Endothelial cell of umbilical vein (primary cell): ENCODE data around the gene NOSIP. TPM values are rescaled to one million over a fixed set of nuclear protein-coding genes. Genes with fewer than 3 reads are reported as not detected.

Experiments used
- BruUV-seq: library from RNA; stranded (reverse); fragments of 400-500 nt; replicated peaks from 2 replicates; lab custom pipeline; 2021; lab: Mats Ljungman, UMichigan
- CTCF ChIA-PET: fragments of 300-600, 350-600 bp; sonication (Branson Sonifier 250); formaldehyde crosslinking; loops from one replicate; lab custom pipeline; 2021; ENCODE audit warnings: antibody characterized with exemption, inconsistent platforms; lab: Charles Lee
- POLR2A ChIA-PET: fragments of 300-600, 350-600 bp; sonication (Branson Sonifier 250); formaldehyde crosslinking; loops from one replicate; lab custom pipeline; 2021; ENCODE audit warnings: antibody characterized with exemption, inconsistent platforms; lab: Charles Lee
- DNase-seq: peaks from one replicate; pipeline ENCODE4 v3.0.0-alpha.2; 2011; ENCODE audit warnings: low read depth, low spot score
- FAIRE-seq: peaks from 2 replicates; lab custom pipeline; 2011; peaks lifted over from hg19 to GRCh38; lab: Jason Lieb, UNC
- H2AFZ ChIP-seq: 2 replicates; pipeline ENCODE4 v1.6.0; 2012; ENCODE audit warnings: low read depth, low read length, control low read depth, inconsistent platforms
- H3K27ac ChIP-seq: 2 replicates; pipeline ENCODE4 v1.5.1; 2011; ENCODE audit warnings: low read depth, mild to moderate bottlenecking, control low read depth, low read length, moderate library complexity; ENCODE audit not compliant: insufficient read depth
- H3K27me3 ChIP-seq, 2 experiments: 2 replicates each; pipeline versions ENCODE4 v1.6.0 to v1.6.1; 2011; ENCODE audit warnings: low read length in 2 of 2, mixed read lengths in 1 of 2; ENCODE audit not compliant: control insufficient read depth in 2 of 2, insufficient read depth in 2 of 2
- H3K36me3 ChIP-seq, 2 experiments: 2 replicates in 1 of 2; 3 replicates in 1 of 2; pipeline ENCODE4 v1.5.1; 2011; ENCODE audit warnings: low read length in 2 of 2, mild to moderate bottlenecking in 1 of 2, moderate library complexity in 1 of 2; ENCODE audit not compliant: control insufficient read depth in 2 of 2, insufficient read depth in 2 of 2; ENCODE audit errors: extremely low read depth in 1 of 2
- H3K4me1 ChIP-seq: 3 replicates; pipeline ENCODE4 v1.5.1; 2011; ENCODE audit warnings: mild to moderate bottlenecking, low read length; ENCODE audit not compliant: control insufficient read depth, insufficient read depth; ENCODE audit errors: extremely low read depth
- H3K4me2 ChIP-seq: 2 replicates; pipeline ENCODE4 v1.6.1; 2011; ENCODE audit warnings: low read length, control low read depth, mixed read lengths; ENCODE audit not compliant: insufficient read depth
- H3K4me3 ChIP-seq, 3 experiments: fragments of 200-600 bp in 1 of 3; sonication (generic), shearing (Covaris generic) in 1 of 3; replicated peaks in 1 of 3; 2 replicates each; pipeline ENCODE4 v1.5.1; 2011 to 2016; ENCODE audit warnings: control low read depth in 3 of 3, low read length in 3 of 3, mild to moderate bottlenecking in 2 of 3, inconsistent platforms in 1 of 3, low read depth in 1 of 3, moderate library complexity in 1 of 3; ENCODE audit not compliant: insufficient read depth in 1 of 3
- H3K79me2 ChIP-seq: 2 replicates; pipeline ENCODE4 v1.6.0; 2012; ENCODE audit warnings: low read length, inconsistent platforms; ENCODE audit not compliant: control insufficient read depth, insufficient read depth
- H3K9ac ChIP-seq: replicated peaks from 2 replicates; pipeline ENCODE3; 2011; ENCODE audit warnings: low read length, control low read depth; ENCODE audit not compliant: insufficient read depth; ENCODE audit errors: extremely low read depth
- H3K9me1 ChIP-seq: replicated peaks from 3 replicates; pipeline ENCODE4 v1.6.0; 2011; ENCODE audit warnings: mild to moderate bottlenecking, low read length; ENCODE audit not compliant: control insufficient read depth, insufficient read depth; ENCODE audit errors: extremely low read depth
- H3K9me3 ChIP-seq: replicated peaks from 2 replicates; pipeline ENCODE4 v1.5.1; 2012; ENCODE audit warnings: low read length, inconsistent platforms; ENCODE audit not compliant: control insufficient read depth, insufficient read depth
- H4K20me1 ChIP-seq: replicated peaks from 2 replicates; pipeline ENCODE3; 2011; ENCODE audit warnings: mild to moderate bottlenecking, low read length; ENCODE audit not compliant: control insufficient read depth, insufficient read depth; ENCODE audit errors: extremely low read depth
- EZH2 ChIP-seq: IDR thresholded peaks from 2 replicates; pipeline ENCODE4 v1.6.1; 2012; ENCODE audit warnings: borderline replicate concordance, low read depth, mild to moderate bottlenecking, moderate library complexity, low read length, inconsistent platforms; ENCODE audit not compliant: severe bottlenecking
- FOS ChIP-seq: IDR thresholded peaks from 2 replicates; pipeline ENCODE4 v1.6.1; 2011; ENCODE audit warnings: mild to moderate bottlenecking, low read length, moderate library complexity, borderline replicate concordance; ENCODE audit not compliant: insufficient read depth
- GATA2 ChIP-seq: IDR thresholded peaks from 2 replicates; pipeline ENCODE4 v1.7.0; 2011; ENCODE audit warnings: low read depth, mild to moderate bottlenecking, moderate library complexity, mixed read lengths, low read length; ENCODE audit not compliant: insufficient read length, insufficient read depth
- JUN ChIP-seq: IDR thresholded peaks from 2 replicates; pipeline ENCODE4 v1.6.1; 2011; ENCODE audit warnings: borderline replicate concordance, low read depth; ENCODE audit not compliant: insufficient read length, insufficient read depth
- MYC ChIP-seq: IDR thresholded peaks from one replicate; pipeline ENCODE4 v1.6.1; 2011; ENCODE audit warnings: mild to moderate bottlenecking, low read depth, low read length
- POLR2A ChIP-seq: IDR thresholded peaks from 2 replicates; pipeline ENCODE4 v1.6.1; 2012; ENCODE audit warnings: low read depth, mild to moderate bottlenecking, control low read depth, low read length
- POLR2AphosphoS5 ChIP-seq: IDR thresholded peaks from 2 replicates; pipeline ENCODE4 v1.6.1; 2012; ENCODE audit warnings: low read depth, mild to moderate bottlenecking, control low read depth, low read length, moderate library complexity; ENCODE audit not compliant: insufficient read depth
- dilution Hi-C: fragments of 300-500 bp; cut with MboI; formaldehyde crosslinking; loops from one replicate; pipeline ENCODE4 v1.15.0; 2019; ENCODE audit warnings: low sequenced_read_pairs; ENCODE audit not compliant: extremely low pct_ligation_motif_present
- intact Hi-C: fragments of 100-400 bp; cut with micrococcal nuclease; formaldehyde crosslinking; loops from one replicate; pipeline ENCODE4 v1.10.0; 2022
- polyA plus RNA-seq, 4 experiments: library from polyadenylated mRNA; depleted of rRNA in 3 of 4; stranded (reverse) in 3 of 4; unstranded in 1 of 4; fragments of >200 nt; gene quantifications; 2 replicates each; pipeline versions ENCODE4 v1.2.1 to v1.2.3, GENCODE V29; 2011 to 2012; ENCODE audit warnings: missing spikeins in 1 of 4
- total RNA-seq: library from RNA; stranded (reverse); gene quantifications from 2 replicates; pipeline ENCODE4 v1.2.3, GENCODE V29; 2021
- TF ChIP-seq, protein P1 (sequence below): IDR thresholded peaks from 2 replicates; pipeline ENCODE4 v1.6.1; 2011; ENCODE audit not compliant: insufficient read depth, insufficient read length
- TF ChIP-seq, protein P2 (sequence below), 2 donors: IDR thresholded peaks; 1 replicate in 1 of 2; 2 replicates in 1 of 2; pipeline ENCODE4 v1.5.1; 2011; ENCODE audit warnings: low read length in 2 of 2, mild to moderate bottlenecking in 2 of 2, moderate library complexity in 2 of 2, control low read depth in 1 of 2, inconsistent platforms in 1 of 2, low read depth in 1 of 2; ENCODE audit not compliant: insufficient read depth in 1 of 2; ENCODE audit errors: extremely low read depth in 1 of 2

NOSIP gene
- total and polyA plus RNA-seq, 2 donors (not counting 3 experiments of a cell fraction or from before 2014, with no cell fraction given), result 77.5 to 128 TPM

DNA sequence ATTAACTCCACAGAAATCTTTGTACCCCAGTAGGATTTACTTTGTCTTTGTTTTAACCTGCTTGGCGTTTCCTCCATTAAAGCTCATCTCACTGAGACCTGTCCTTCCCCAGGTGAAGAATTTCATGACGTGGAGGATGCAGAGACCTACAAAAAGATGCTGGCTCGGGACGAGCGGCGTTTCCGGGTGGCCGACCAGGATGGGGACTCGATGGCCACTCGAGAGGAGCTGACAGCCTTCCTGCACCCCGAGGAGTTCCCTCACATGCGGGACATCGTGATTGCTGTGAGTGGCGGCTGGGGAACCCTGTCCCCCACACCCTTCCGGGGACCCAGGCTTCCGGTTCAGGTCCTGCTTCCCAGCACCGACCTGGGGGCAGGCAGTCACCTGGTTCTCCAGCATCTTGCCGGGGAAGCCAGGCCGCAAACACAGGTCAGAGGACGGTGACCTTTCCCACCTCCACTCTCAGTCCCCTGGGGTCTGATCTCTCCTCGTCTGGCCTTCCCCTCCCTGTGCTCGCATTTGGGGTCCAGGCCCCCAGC is 43.4 kb downstream of the NOSIP start:
- Histone ChIP-seq H3K9me3 (no peaks in the 10 kb centered on the region), H4K20me1 (no peaks in the 10 kb centered on the region), H2AFZ (no peak overlapping the region), H3K4me1 (peaks cover 7% of the 10 kb centered on the region), H3K27ac (no peak overlapping the region), H3K79me2 (no peaks in the 10 kb centered on the region), H3K27me3 (no peaks in the 10 kb centered on the region), H3K4me3 (no peak overlapping the region), H3K36me3 (peaks cover 11 to 15% of the 10 kb centered on the region in 2 experiments), H3K9me1 (no peaks in the 10 kb centered on the region), H3K4me2 (no peak overlapping the region), H3K9ac (no peak overlapping the region)
- CTCF ChIA-PET, result interaction anchor here (1.0 to 3.8 kb wide), 2 partner anchors 9 to 33 kb away, joined by 6 to 30 read pairs; no protein-coding TSS in a partner anchor
- no TSS peak for BruUV-seq
- dilution Hi-C loops (no loop called here), intact Hi-C loops (no loop called here)
- TF ChIP-seq JUN (no peak), FOS (no peak)
- DNase-seq (no peak), FAIRE-seq (no peak)
- POLR2A ChIA-PET, result interaction anchor here (0.6 kb wide), 1 partner anchor 56 kb away, joined by 11 read pairs; no protein-coding TSS in a partner anchor

DNA sequence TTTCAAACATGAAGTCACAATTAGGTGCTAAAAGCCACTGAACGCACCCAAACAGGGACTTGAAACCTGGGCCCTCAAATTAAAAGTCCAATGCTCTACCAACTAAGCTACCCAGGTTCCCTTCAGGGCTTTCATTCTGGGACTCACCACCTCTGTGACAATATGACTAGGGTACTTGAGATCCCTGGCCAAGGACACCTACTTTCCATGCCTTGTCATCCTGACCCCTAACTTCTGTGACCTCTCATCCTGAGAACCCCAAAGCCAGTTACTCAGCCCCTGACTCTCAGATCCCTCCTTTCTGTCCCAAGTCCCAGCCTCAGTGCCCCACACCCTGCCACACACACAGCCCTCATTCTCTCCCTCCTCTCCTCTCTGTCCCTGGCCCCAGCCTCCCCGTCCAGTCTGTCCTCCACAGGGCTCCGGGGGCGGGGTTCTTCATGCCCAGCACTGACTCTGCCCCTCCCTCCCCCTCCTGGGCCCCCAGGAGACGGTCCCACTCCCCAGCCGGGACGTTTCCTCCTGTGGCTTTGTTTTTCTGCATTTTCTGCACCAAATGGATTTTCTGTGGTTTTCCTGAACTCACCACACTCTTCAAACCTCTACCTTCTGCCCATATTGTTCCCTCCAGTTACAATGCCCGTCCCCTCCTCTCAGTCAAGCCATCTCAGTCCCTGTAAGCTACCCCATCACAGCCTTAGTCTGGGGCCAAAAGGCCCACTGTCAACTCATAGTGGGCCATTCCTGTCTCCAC is 45.5 kb downstream of the NOSIP start:
- no peak overlapping the region for H3K4me3 ChIP-seq
- DNase-seq, result no peak
- peaks cover 1% of the 10 kb centered on the region for H3K79me2 ChIP-seq

More for the DNA sequence above, 45.5 kb downstream of the NOSIP start:
- dilution Hi-C loops (no loop called here), intact Hi-C loops (no loop called here)
- CTCF ChIA-PET, result interaction anchor here (1.2 to 3.8 kb wide), 6 partner anchors 11 to 56 kb away, joined by 3 to 30 read pairs (median 6); no protein-coding TSS in a partner anchor
- no TSS peak for BruUV-seq
- Histone ChIP-seq H3K9me1 (no peaks in the 10 kb centered on the region), H2AFZ (no peak overlapping the region), H3K36me3 (peaks cover 11 to 15% of the 10 kb centered on the region in 2 experiments), H3K27me3 (no peaks in the 10 kb centered on the region), H3K9me3 (no peaks in the 10 kb centered on the region), H3K9ac (no peak overlapping the region), H4K20me1 (no peaks in the 10 kb centered on the region), H3K4me2 (peak overlapping the region; percentile 69), H3K4me1 (peaks cover 7% of the 10 kb centered on the region), H3K27ac (no peak overlapping the region)
- FAIRE-seq, result no peak
- no peak for TF ChIP-seq GATA2
- TF ChIP-seq FOS, result no peak
- no peak for TF ChIP-seq JUN
- TF ChIP-seq MYC, result no peak
- no peak for TF ChIP-seq EZH2
- TF ChIP-seq POLR2A, result no peak
- TF ChIP-seq, protein P1, sequence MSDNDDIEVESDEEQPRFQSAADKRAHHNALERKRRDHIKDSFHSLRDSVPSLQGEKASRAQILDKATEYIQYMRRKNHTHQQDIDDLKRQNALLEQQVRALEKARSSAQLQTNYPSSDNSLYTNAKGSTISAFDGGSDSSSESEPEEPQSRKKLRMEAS, result no peak
- TF ChIP-seq, protein P2, sequence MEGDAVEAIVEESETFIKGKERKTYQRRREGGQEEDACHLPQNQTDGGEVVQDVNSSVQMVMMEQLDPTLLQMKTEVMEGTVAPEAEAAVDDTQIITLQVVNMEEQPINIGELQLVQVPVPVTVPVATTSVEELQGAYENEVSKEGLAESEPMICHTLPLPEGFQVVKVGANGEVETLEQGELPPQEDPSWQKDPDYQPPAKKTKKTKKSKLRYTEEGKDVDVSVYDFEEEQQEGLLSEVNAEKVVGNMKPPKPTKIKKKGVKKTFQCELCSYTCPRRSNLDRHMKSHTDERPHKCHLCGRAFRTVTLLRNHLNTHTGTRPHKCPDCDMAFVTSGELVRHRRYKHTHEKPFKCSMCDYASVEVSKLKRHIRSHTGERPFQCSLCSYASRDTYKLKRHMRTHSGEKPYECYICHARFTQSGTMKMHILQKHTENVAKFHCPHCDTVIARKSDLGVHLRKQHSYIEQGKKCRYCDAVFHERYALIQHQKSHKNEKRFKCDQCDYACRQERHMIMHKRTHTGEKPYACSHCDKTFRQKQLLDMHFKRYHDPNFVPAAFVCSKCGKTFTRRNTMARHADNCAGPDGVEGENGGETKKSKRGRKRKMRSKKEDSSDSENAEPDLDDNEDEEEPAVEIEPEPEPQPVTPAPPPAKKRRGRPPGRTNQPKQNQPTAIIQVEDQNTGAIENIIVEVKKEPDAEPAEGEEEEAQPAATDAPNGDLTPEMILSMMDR (IDR thresholded peaks at IDR 0.05; ENCODE audit: extremely low read depth in 1 of 2, insufficient read depth in 1 of 2, low read depth in 1 of 2, low read length in 2 of 2), result no peak
- TF ChIP-seq POLR2AphosphoS5, result no peak
- POLR2A ChIA-PET, result no interaction called here
